ENCODE results near the gene FZD4.
"Not testable (repeated sequence)": the region's sequence is repeated elsewhere in the genome, so short reads cannot be mapped to it uniquely, and the experiment has no call there.

The FZD4 gene

GRCh38 chr11:86937193-86937806 lies 17.9 kb downstream of the FZD4 start:
- DNase-seq (ENCODE audit: low spot score) = not testable (repeated sequence)

- no peak for DNase-seq (ENCODE audit: low spot score)
Observed at GRCh38 chr11:86934926-86935579, 20.1 kb downstream of the FZD4 start.

DNA sequence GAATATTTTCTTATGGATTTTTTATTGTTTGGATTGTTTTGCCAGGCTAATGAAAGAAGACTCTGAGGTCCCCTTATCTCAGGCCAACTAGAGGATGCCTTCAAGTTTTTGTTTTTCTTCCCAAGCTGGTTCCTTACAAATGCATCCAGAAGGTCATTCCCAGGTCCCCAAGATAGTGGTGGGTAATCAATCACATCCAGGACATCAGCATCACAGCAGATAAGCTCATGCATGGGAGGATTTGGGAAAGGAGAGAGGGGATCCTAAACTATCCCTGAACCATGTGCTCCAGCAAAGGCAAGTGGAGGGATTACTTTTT lies 20.7 kb downstream of the FZD4 start:
- DNase-seq (ENCODE audit: low spot score) = no peak

DNA sequence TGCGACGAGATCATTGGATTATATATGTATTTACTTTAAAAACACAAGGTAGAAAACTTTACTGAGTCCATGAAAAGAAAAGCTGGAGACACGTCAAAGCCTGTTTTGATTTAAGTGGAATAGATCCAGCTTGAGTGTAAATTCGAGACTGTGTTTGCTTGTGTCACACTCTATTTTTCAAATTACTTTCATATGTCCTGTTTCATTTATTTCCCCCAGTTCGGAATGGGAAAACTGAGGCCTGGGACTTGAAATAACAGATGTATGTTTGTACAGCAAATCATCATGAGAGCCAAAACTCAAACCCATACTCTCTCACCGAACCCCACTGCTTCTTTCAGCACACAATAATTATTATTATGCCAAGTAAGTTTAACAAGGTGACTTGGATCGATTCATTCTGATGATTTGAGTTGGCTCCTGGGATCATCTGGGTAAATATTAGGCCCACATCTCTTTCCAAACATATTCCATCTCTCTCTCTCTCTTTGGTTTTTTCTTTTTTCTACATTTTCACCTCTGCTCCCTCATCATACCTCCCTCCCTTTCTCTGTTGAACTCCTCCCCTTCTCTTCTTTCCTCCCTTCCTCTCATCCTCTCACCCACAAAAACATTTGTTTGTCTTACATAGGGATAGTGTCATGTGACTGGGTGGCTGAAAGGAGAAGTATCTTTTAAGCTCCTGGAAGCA lies 21.2 kb downstream of the FZD4 start:
- no peak for DNase-seq (ENCODE audit: low spot score)

GRCh38 chr11:86932924-86933875 lies 22.0 kb downstream of the FZD4 start:
- DNase-seq (ENCODE audit: low spot score) = no peak

- DNase-seq (ENCODE audit: low spot score) = no peak
Observed at GRCh38 chr11:86932259-86932585, 23.0 kb downstream of the FZD4 start.

- no peak for DNase-seq (ENCODE audit: low spot score)
Observed at GRCh38 chr11:86931548-86932258, 23.5 kb downstream of the FZD4 start.

DNA sequence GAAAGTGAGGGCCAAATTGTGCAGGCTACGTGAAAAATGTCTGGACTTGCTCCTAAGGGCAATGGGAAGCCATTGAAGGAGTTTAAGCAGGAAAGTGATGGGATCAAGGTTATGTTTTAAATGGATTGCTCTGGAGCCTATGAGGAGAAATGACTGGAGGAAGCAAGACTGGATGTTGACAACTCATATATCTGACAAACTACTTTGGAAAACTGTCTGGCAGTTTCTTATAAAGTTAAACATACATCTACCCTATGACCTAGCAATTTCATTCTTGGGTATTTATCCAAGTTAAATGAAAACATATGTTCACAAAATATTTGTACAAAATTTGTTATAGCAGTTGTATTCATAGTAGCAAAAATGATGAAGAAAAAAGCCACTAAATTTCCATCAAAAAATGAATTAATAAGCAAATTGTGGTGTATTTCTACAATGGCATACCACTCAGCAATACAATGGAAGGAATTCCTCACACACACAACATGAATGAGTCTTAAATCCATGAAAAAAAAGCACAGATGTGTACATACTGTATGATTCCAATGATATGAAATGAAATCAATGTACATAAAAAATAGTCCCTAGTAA lies 24.1 kb downstream of the FZD4 start:
- no peak for DNase-seq (ENCODE audit: low spot score)

DNA sequence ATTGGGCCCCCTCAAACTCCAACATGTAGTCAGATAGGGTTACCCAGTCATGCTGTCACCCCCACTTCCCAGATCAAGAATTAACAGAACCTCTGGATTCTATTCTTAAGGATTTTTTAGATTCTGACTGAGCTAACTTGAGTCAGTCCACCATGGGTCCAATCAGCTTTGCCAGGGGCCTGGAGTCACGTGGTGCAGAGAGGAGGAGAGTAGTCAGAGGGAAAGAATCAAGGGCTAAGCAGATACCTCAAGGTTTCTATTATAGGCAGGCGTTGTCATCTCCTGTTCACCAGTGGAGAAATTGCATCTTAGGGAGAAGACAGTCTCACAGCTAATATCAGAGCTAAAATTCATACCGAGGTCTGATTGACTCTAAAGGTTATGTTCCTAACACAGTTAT lies 28.2 kb downstream of the FZD4 start:
- DNase-seq (ENCODE audit: low spot score) = no peak

DNA sequence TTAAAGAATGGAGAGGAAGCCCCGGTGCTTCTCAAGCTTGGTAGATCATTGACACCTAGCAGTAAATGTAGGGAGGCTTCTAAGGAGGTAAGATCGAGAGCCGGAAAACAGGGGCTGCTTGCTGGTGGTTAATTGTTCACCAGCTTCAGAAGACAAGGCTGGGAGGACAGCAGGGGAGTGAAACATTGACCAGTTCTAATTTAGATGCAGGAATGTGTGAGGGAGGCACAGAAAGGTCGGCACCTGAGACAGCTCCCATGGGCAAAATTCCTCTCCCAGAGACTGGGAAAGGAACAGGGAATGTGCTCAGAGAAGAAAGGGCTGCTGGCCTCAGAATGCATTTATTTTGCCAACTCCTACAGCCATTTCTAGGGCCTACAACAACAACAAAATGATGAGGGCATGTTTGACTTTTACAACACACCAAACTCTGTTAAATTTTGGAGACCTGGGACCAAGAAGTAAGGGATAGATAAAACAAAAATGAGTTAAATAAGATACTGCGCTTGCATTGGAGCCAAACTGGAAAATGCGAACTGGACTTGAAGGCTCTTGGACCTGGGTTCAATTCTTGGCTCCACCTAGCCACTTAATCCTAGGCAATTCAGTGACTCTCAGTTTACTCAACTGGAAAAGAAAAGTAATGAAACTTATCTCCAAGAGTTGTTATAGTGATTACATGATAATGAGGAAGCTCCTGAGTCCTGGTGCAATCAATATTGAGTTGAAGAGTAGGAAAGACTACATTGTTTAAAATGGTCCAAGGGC lies 31.0 kb downstream of the FZD4 start:
- DNase-seq (ENCODE audit: low spot score) = no peak

DNA sequence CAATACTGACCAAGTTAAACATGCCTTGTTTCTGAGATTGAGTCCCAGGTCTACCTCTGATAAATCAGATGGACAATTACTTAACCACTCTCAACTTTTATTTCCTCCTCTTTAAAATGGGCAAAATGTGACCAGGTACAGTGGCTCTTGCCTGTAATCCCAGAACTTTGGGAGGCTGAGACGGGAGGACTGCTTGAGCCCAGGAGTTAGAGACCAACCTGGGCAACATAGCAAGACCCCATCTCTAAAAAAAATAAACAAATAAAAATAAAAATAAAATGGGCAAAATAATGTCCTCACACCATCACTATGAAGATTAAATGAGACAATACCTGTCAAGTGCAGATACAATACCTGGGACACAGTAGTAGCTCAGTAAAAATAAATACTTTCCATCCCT lies 33.0 kb downstream of the FZD4 start:
- DNase-seq (ENCODE audit: low spot score) = no peak

- DNase-seq (ENCODE audit: low spot score) = peak; percentile 59
Observed at GRCh38 chr11:86919557-86920210, 35.5 kb downstream of the FZD4 start.

- DNase-seq (ENCODE audit: low spot score) = no peak
Observed at GRCh38 chr11:86918973-86919372, 36.2 kb downstream of the FZD4 start.

DNA sequence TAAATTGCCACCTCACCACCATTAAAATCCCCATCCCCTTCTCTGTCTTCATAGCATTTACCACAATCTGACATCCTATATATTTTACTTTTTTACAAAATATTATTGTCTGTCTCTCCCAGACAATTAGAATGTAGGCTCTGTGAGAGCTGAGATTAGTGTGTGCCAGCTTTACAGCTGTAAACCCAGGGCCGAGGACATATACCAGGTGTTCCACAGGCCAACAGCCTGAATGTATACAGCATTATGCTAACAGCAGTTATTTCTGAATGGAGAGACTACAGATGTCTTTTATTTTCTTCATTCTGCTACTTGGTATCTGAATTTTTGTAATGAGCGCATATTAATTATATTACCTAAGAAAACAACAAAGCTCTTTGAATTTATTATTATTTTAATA lies 36.7 kb downstream of the FZD4 start:
- no peak for DNase-seq (ENCODE audit: low spot score)

- no peak for DNase-seq (ENCODE audit: low spot score)
Observed at GRCh38 chr11:86917589-86917988, 37.6 kb downstream of the FZD4 start.

DNA sequence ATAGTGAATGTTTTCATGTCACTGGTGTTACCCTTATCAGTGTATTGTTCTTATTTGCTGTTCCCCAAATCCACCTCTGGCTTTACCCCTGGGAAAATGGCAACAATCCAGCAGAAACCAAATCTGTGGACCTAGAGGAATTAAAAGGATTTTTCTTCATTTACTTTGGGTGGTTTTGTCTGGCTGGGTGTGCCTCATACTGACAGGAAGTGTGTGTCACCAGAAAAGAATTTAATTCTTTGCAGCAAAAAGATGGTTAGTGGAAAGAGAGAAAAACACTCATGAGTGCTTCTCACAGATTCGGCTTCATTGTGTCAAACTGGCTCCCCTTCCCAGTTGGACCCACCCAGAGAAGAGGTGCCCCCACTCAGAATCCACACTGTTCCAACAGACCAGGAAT lies 38.9 kb downstream of the FZD4 start:
- DNase-seq (ENCODE audit: low spot score) = no peak

GRCh38 chr11:86915850-86916249 lies 39.3 kb downstream of the FZD4 start:
- not testable (repeated sequence) for DNase-seq (ENCODE audit: low spot score)

GRCh38 chr11:86914865-86915519 lies 40.2 kb downstream of the FZD4 start:
- no peak for DNase-seq (ENCODE audit: low spot score)

- DNase-seq (ENCODE audit: low spot score) = no peak
Observed at GRCh38 chr11:86912238-86912637, 43.0 kb downstream of the FZD4 start.

DNA sequence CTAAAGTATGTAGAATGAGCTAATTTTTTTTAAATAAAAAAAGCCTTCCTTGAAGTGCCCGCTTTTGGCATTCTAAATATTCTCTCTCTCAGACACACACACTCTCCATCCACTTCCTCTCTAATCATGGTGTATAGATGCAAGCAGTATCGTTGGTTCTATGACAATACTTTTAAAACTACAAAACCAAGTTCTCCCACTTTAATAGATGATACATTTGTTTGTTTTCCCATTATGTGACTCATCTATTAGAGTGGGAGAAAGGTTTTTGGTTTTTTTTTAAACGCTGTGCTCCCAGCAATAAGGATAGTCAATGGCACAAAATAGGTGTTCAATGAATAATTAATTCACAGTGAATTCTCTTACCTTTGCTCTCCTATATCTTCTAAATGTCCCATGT lies 44.6 kb downstream of the FZD4 start:
- no peak for DNase-seq (ENCODE audit: low spot score)
